Stimulated activated CD8-positive, alpha-beta memory T cell treated with anti-CD3 and anti-CD28 coated beads, Interleukin-15, amount 100 ng/mL, for 24 hours (primary cell): Measurements from ENCODE around the gene ANKRD33.
"Not testable (repeated sequence)": the region's sequence is repeated elsewhere in the genome, so short reads cannot be mapped to it uniquely, and the experiment has no call there.

Experiments
- DNase-seq: peaks from one replicate; pipeline ENCODE4 v3.0.0-alpha.2; 2020; ENCODE audit warnings: low read depth

Gene ANKRD33

GRCh38 chr12:51883295-51883694, 4.6 kb upstream of the ANKRD33 start:
- no peak for DNase-seq

- no peak for DNase-seq
These were observed 3.8 kb upstream of the ANKRD33 start for GRCh38 chr12:51883998-51884675.

- DNase-seq = no peak
These were observed 3.1 kb upstream of the ANKRD33 start for GRCh38 chr12:51884676-51885229.

GRCh38 chr12:51885294-51886020, 2.4 kb upstream of the ANKRD33 start:
- not testable (repeated sequence) for DNase-seq

DNA sequence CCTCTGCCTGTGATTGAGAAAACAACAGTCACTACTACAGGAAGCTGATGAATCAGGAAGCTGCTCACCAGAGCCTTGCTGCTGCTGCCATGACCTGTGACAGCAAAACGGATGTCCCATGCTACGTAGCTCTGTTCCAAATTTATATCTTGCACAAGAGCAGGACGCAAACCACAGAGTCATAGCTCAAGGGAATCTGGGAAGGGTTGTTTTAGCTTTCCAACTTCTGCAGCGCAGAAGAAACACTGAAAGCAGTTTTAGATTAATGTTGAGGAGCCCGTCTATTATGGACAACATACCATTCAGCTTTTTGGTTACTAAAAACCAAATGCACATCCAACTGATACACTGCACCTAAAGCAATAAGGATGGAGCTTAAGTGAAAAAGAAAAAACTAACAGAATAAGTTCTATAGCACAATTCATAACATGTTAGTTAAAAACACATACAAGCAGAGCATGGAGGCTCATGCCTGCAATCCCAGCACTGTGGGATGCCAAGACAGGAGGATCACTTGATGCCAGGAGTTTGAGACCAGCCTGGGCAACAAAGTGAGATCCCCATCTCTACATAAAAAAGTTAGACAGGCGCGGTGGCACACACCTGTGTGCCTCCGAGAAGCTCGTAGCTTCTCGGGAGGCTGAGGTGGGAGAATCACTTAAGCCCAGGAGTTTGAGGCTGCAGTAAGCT, 1.7 kb upstream of the ANKRD33 start:
- DNase-seq = no peak

- no peak for DNase-seq
These were observed 663 bp downstream of the ANKRD33 start for GRCh38 chr12:51888316-51889215.

- no peak for DNase-seq
These were observed 1.6 kb downstream of the ANKRD33 start for GRCh38 chr12:51889216-51890132.

DNA sequence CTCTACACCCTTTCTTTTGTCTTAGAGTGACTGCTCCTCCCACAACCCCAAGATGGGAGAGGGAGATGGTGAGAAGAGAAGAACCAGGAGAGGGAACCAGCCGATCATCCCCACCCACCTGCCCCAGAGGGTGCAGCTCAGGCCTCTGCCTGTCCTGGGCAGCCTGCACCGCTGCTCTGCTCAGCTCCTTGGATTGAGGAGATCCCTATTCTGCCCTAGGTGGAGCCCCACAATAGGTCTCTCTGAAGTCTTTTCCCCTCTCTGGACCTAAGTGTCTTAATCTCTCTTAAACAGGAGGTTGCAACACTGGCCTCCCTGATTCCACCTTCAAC, 2.2 kb downstream of the ANKRD33 start:
- DNase-seq = no peak

- no peak for DNase-seq
These were observed 2.7 kb downstream of the ANKRD33 start for GRCh38 chr12:51890511-51891171.

- DNase-seq = no peak
These were observed 3.9 kb downstream of the ANKRD33 start for GRCh38 chr12:51891843-51892242.

DNA sequence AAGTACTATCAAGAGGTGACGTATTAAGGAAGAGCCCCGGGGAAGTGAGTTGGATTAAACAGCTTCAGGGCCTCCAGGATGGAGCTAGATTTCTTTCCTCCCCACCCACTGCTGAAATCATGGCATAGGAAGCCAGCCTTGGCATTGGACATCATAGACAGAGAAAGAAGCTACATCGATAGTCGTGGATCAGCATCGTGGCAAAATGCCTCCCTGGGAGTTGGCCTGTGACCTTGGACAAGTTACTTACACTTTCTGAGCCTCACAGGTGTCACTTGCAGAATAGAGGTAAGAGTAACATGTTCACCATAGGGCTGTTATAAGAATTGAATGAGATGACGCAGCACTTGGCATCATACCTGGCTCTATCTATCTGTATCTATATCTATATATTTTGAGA, 5.9 kb downstream of the ANKRD33 start:
- no peak for DNase-seq

DNA sequence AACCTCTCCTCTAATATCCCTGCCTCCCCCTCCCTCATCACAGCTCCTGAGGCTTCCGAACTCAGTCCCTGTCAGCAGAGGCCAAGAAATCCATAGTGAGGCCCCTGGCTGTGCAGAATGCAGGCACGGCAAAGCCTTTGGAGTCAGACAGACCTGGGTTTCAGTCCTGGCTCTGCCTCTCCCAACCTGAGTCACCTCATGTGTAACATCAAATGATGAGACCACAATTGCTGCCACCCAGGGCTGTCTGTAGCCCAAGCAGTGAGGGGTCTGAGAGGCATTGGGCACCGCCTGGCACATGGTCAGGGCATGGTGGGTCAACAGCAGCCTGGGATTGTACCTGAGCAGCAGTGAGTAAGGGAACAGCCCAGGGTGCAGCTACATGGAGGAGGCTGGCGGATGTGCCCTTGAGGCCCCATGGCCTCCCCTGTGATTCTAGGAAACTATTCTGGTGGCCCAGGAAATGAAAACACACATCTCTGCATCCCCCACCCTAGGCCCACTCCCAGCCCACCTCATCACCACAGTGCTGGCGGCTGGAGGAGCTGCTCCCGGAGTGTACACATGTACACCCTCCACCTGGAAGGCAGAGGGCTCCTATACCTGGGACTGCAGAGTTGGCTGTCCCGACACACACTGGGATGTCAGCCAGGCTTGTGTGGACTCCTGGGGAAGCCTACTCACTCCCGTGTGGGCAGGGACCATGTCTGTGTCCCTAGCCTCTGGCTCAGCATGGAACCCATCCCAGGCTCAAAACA, 7.7 kb downstream of the ANKRD33 start:
- DNase-seq = no peak

- DNase-seq = no peak
These were observed 8.3 kb downstream of the ANKRD33 start for GRCh38 chr12:51896236-51896635.

GRCh38 chr12:51897181-51897580, 9.3 kb downstream of the ANKRD33 start:
- no peak for DNase-seq

GRCh38 chr12:51898506-51898905, 10.6 kb downstream of the ANKRD33 start:
- no peak for DNase-seq

DNA sequence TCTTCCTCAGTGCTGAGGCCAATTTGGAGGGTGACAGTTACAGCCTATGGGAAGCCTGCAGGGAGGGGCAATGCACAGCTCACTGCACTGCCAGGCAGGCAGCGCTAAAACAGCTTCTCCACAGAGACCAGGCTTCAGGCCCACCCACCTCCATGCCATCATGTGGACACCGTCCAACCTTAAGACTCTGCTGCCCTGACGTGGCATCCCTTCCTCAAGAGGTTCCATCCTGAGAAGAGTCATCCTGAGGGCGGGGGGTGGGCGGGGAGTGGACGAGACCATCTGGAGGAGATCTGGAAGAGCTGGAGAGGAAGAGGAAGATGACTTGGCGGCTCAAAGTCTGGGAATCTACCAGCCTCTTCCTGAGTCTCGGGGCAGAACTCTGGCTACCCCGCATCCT, 11.0 kb downstream of the ANKRD33 start:
- DNase-seq = no peak

GRCh38 chr12:51900323-51900889, 12.5 kb downstream of the ANKRD33 start:
- DNase-seq = no peak

- no peak for DNase-seq
These were observed 13.4 kb downstream of the ANKRD33 start for GRCh38 chr12:51901121-51901817.

DNA sequence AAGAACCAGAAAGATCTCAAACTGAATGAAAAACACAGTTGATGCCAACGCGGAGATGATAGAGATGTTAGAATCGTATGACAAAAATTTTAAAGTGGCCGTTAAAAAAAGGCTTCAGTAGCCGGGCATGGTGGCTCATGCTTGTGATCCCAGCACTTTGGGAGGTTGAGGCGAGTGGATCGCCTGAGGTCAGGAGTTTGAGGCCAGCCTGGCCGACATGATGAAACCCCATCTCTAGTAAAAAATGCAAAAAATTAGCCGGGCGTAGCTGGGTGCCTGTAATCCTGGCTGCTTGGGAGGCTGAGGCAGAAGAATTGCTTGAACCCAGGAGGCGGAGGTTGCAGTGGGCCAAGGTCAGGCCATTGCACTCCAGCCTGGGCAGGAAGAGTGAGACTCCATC, 14.0 kb downstream of the ANKRD33 start:
- no peak for DNase-seq
